GM20000 (cell line): ENCODE data around the gene CRY2.

ENCODE experiments used
- DNase-seq: peaks from one replicate; pipeline ENCODE4 v3.0.0; 2012; ENCODE audit warnings: low spot score
- TF ChIP-seq, protein P1 (sequence below): IDR thresholded peaks from 2 replicates; pipeline ENCODE4 v1.5.1; 2012; ENCODE audit warnings: mild to moderate bottlenecking, control low read depth; ENCODE audit errors: extremely low read depth, missing control alignments

The CRY2 gene

DNA sequence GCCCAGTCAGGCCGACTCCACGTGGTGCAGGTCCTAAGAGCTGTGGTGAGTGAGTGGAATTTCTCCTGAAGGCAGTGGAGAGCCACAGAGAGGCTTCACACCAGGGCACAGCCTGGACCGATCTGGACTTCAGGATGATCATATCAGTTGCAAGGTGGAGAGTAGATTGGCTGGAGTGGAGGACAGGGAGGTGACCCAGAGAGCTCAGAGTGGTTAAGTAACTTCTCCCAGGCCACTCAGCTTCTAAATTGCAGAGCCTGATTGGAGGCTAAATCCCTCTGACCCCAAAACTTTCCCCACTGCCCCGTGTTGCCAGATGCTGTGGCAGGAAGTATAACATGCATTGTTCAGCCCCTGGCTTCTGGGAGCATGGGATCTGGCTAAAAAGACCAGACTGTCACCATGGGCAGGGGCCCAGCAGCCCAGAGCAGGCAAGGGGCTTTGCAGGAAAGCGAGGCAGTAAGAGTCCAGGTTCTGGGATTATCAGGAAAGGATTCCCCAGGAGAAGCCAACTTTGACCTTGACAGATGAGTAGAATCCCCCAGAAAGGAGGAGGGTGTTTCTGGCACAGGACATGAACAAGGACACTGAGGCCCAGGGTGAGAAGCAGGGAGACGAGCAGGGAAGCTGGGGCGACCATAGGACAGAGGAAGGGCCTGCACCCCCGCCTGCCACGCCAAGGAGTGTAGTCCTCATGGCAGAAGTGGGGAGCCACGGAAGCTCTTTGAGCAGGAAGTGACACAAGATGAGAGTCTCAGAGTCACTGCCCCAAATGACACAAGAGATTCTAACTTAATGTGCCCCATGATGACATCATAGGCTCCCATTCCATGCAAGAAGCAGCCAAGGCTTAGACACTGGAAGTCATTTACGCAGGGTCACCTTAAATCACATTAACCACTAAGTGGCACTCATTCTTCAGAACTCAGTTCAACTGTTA is 37.5 kb upstream of the CRY2 start:
- DNase-seq, result no peak
- TF ChIP-seq, protein P1, sequence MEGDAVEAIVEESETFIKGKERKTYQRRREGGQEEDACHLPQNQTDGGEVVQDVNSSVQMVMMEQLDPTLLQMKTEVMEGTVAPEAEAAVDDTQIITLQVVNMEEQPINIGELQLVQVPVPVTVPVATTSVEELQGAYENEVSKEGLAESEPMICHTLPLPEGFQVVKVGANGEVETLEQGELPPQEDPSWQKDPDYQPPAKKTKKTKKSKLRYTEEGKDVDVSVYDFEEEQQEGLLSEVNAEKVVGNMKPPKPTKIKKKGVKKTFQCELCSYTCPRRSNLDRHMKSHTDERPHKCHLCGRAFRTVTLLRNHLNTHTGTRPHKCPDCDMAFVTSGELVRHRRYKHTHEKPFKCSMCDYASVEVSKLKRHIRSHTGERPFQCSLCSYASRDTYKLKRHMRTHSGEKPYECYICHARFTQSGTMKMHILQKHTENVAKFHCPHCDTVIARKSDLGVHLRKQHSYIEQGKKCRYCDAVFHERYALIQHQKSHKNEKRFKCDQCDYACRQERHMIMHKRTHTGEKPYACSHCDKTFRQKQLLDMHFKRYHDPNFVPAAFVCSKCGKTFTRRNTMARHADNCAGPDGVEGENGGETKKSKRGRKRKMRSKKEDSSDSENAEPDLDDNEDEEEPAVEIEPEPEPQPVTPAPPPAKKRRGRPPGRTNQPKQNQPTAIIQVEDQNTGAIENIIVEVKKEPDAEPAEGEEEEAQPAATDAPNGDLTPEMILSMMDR, result no peak

DNA sequence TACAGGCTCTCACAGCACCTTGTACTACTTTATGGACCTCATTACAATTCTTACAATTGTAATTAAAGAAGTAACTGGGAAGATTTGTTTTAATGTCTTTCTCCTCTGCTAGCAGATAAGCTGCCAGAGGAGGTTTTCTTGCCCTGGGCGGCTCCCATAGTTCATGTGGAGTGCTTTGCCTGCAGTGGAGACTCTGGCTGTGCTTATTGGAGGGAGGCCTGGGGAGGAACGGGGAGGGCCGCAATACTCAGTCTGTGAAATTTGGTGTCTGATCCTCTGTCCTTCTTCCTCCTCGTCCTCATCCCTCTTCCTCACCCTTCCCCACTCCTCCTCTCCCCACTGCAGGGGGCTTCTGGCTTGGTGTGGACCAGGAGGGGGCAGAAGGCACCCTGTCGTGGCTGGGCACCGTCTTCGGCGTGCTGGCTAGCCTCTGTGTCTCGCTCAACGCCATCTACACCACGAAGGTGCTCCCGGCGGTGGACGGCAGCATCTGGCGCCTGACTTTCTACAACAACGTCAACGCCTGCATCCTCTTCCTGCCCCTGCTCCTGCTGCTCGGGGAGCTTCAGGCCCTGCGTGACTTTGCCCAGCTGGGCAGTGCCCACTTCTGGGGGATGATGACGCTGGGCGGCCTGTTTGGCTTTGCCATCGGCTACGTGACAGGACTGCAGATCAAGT is 36.7 kb upstream of the CRY2 start:
- TF ChIP-seq, protein P1, result no peak
- DNase-seq, result no peak

DNA sequence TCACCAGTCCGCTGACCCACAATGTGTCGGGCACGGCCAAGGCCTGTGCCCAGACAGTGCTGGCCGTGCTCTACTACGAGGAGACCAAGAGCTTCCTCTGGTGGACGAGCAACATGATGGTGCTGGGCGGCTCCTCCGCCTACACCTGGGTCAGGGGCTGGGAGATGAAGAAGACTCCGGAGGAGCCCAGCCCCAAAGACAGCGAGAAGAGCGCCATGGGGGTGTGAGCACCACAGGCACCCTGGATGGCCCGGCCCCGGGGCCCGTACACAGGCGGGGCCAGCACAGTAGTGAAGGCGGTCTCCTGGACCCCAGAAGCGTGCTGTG is 36.2 kb upstream of the CRY2 start:
- TF ChIP-seq, protein P1, result no peak

DNA sequence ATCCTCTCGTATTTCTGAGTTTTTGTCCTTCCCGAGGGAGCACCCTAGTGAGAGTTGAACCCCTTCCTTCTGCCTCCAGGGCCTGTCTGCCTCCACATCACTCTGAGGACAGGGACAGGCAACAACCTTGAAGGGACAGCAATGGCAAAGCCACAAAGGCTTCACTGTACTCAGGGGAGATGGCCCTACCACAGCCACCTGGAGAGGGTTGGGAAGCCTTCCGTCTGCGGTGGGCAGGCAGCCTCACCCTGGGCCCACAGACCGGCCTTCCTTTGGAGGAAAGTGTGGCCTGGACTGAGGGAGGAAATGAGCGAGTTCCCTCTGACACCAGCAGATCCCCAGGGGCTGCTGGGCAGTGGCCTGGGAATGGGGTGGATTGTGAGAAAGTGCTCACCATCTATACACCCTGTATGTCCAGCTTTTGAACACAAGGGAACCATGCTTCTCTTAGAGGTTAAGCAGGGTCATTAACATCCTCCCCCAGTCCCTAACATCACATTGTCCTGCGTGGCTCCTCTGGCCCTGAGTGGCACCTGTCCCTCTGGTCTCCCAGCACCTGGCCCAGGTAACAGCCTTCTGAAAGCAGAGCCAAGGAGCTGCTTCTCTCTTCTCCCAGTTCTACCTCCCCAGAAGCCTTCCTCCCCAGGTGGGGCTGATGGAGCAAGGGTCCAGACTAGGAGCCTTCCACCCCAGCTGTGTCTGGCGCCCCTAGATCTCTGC is 35.5 kb upstream of the CRY2 start:
- DNase-seq, result no peak
- TF ChIP-seq, protein P1, result no peak

More for the DNA sequence above, 36.2 kb upstream of the CRY2 start:
- DNase-seq, result no peak

DNA sequence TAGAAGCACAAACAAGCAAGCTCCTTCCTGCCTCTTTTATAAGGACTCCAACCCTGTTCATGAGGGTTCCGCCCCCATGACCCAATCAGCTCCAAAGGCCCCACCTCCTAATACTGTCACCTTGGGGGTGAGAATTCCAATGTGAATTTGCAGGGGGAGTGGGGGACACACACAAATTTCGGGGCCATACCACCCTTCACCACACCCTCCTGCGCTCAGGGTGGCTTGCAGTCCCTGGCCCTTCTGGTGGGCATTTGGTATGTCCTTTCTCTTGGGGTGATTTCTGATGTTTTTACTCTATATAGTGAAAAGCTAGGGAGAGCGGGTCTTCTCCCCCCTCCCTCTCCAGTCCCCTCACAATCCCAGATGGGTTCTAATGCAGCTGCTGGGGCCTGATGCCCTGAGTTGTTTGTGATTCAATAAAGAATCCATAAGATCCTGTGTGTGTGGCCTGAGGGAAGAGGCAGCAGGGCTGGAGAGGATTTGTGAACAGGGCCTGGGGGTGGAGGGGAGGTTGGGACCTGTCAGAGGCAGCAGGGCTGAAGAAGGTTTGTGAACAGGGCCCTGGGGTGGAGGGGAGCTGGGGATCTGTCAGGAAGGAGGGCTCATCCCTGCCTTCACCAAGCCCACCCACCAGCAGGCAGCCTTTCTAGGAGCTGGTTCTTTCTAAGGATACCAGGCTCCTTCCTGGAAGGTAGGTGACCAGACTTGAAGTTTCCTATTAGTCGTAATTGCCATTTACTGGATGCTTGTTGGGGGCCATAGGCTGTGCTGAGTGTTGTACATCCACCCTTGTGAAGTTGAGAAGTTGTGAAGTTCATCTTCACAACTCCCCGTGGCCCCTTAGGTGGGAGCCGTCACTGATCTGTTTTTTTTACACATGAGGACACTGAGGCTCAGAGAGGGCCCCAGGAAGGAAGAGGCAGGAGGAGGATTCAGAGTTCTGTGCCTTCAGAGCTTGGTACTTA is 34.4 kb upstream of the CRY2 start:
- TF ChIP-seq, protein P1, result no peak
- DNase-seq, result no peak

DNA sequence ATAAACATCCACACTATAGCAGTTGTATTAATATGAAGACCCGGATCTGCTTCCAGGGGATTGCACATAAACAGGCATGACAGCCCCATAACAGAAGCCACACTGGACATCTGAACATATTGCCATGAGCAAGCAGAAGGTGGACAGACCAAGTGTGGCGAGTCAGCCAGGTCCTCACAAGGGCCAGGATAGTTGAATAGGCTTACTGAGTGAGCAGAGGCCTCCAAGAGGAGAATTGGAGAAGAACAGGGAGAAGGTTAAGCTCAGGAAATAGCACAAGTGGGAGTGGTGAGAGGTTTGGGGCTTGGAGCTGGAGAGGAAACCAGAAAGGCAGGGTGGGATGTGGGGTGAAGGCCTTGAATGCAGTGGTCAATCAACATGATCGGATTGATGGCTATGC is 31.5 kb upstream of the CRY2 start:
- TF ChIP-seq, protein P1, result no peak
- DNase-seq, result no peak
